Testis (tissue), 3 donors: ENCODE data around the gene RXRA. TPM values are rescaled to one million over a fixed set of nuclear protein-coding genes. Genes with fewer than 3 reads are reported as not detected.
A peak's percentile ranks its signal among the peaks of the same experiment; 100 is the strongest.

Experiments used
- DNase-seq: peaks from one replicate; pipeline ENCODE4 v3.0.0-alpha.2; 2019
- H3K27ac ChIP-seq, 2 donors: fragments of 200-600 bp; sonication (generic); one replicate each; pipeline ENCODE4 v1.5.1; 2019
- H3K27me3 ChIP-seq: fragments of 200-600 bp; sonication (generic); one replicate; pipeline ENCODE4 v1.5.1; 2019
- H3K36me3 ChIP-seq: fragments of 200-600 bp; sonication (generic); one replicate; pipeline ENCODE4 v1.5.1; 2017; ENCODE audit warnings: low read depth; ENCODE audit errors: missing control alignments
- H3K4me1 ChIP-seq: fragments of 200-600 bp; sonication (generic); one replicate; pipeline ENCODE4 v1.5.1; 2019
- H3K4me3 ChIP-seq, 2 donors: fragments of 200-600 bp; sonication (generic); one replicate each; pipeline ENCODE4 v1.5.1; 2017 to 2019
- H3K9me3 ChIP-seq: fragments of 200-600 bp; sonication (generic); one replicate; pipeline ENCODE4 v1.5.1; 2017
- POLR2A ChIP-seq: fragments of 450-650 bp; IDR thresholded peaks from one replicate; pipeline ENCODE4 v1.6.1; 2017; ENCODE audit warnings: antibody characterized with exemption, mild to moderate bottlenecking, moderate library complexity
- WGBS, 2 donors: methylation state at CpG; one replicate each; pipeline ENCODE4 v1.1.5; 2018; 5-methylcytosine and 5-hydroxymethylcytosine counted together
- intact Hi-C: fragments of 100-400 bp; cut with DNase I; formaldehyde crosslinking; loops from one replicate; pipeline ENCODE4 v1.15.1; 2023; ENCODE audit warnings: low total_unique reads
- polyA plus RNA-seq: library from polyadenylated mRNA; stranded (reverse); fragments of 350-450 nt; fragmentation: Illumina TruSeq; extraction: RNeasy Lipid Tissue Mini Kit (QIAGEN cat#74804); gene quantifications from one replicate; pipeline ENCODE4 v1.2.3, GENCODE V29; 2014; ENCODE audit warnings: low read depth, low replicate concordance; ENCODE audit not compliant: insufficient read depth
- total RNA-seq, 2 donors: library from RNA; depleted of rRNA; stranded (reverse); fragments of >200 nt; gene quantifications; one replicate each; pipeline ENCODE4 v1.2.3, GENCODE V29; 2016
- TF ChIP-seq, protein P1 (sequence below), 3 experiments: fragments of 450-650 bp in 2 of 3; fragments of 200-600 bp in 1 of 3; sonication (generic) in 1 of 3; IDR thresholded peaks; one replicate each; pipeline ENCODE4 v1.5.1; 2016 to 2019; ENCODE audit warnings: antibody characterized with exemption in 3 of 3, mild to moderate bottlenecking in 2 of 3, moderate library complexity in 1 of 3

RXRA gene
- total and polyA plus RNA-seq, 3 donors from 2014 or later, result 31.3 to 61.0 (median 47.3) TPM

- H3K4me3 ChIP-seq, result no peak overlapping the region
- TF ChIP-seq POLR2A, result no peak
- TF ChIP-seq, protein P1, sequence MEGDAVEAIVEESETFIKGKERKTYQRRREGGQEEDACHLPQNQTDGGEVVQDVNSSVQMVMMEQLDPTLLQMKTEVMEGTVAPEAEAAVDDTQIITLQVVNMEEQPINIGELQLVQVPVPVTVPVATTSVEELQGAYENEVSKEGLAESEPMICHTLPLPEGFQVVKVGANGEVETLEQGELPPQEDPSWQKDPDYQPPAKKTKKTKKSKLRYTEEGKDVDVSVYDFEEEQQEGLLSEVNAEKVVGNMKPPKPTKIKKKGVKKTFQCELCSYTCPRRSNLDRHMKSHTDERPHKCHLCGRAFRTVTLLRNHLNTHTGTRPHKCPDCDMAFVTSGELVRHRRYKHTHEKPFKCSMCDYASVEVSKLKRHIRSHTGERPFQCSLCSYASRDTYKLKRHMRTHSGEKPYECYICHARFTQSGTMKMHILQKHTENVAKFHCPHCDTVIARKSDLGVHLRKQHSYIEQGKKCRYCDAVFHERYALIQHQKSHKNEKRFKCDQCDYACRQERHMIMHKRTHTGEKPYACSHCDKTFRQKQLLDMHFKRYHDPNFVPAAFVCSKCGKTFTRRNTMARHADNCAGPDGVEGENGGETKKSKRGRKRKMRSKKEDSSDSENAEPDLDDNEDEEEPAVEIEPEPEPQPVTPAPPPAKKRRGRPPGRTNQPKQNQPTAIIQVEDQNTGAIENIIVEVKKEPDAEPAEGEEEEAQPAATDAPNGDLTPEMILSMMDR (IDR thresholded peaks at IDR 0.05), result no peak
- H3K27ac ChIP-seq, result no peak overlapping the region
- no peaks in the 10 kb centered on the region for H3K36me3 ChIP-seq
- no peaks in the 10 kb centered on the region for H3K27me3 ChIP-seq
- intact Hi-C loops, result no loop called here
- peaks cover 53% of the 10 kb centered on the region for H3K4me1 ChIP-seq
- DNase-seq, result no peak
- H3K9me3 ChIP-seq, result no peaks in the 10 kb centered on the region
- 75 to 89% methylated on average over 4 to 15 of the region's 16 CpGs for WGBS, 2 donors
Measured at GRCh38 chr9:134363450-134363849, 37.2 kb downstream of the RXRA start.

DNA sequence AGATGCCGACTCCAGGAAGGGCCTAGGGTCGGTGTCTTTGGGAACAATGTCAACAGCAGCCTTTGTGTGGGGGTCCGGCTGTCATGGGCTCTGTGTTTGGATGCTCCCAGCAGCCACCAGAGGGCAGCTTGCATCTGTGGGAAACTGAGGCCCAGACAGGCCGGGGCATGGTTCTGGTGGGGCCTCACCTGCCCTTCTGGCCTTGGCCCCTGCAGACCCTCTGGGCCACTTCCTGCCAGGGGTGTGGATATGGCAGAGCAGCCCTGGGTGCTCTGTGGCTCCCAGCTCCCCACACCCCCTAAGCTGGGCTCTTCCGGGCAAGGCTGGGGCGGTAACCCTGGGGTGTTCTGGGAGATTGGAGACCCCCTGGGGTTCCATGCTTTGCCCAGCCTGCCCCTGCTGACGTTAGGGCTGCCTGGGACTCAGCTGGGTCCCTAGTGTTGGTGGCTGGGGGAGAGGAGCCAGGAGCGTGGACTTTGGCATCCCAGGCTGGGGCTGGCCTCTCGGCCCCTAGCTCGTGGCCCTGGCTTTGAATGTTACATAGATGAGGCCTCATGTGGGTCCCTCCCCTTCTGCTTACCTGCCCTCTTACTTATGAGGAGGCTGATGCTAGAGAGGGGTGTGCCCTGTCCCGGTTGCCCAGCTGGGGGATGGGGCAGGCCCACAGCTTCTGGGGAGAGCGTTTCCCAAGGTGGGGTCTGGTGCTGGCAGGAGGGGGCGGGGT, 38.3 kb downstream of the RXRA start:
- no peak for DNase-seq
- Histone ChIP-seq H3K4me3 (no peak overlapping the region), H3K4me1 (peaks cover 58% of the 10 kb centered on the region), H3K9me3 (no peaks in the 10 kb centered on the region), H3K27me3 (no peaks in the 10 kb centered on the region), H3K36me3 (no peaks in the 10 kb centered on the region), H3K27ac (no peak overlapping the region)
- TF ChIP-seq, protein P1 (IDR thresholded peaks at IDR 0.05), result peak in 1 of 3 experiments; percentile 20
- no peak for TF ChIP-seq POLR2A
- WGBS, 2 donors, result 88% methylated on average over 13 of the region's 13 CpGs; no CpG with 5 or more reads in 1 of the 2 donors
- intact Hi-C loops, result no loop called here

GRCh38 chr9:134365115-134365596, 38.9 kb downstream of the RXRA start:
- H3K9me3 ChIP-seq, result no peaks in the 10 kb centered on the region
- H3K4me3 ChIP-seq, result no peak overlapping the region
- TF ChIP-seq, protein P1 (IDR thresholded peaks at IDR 0.05), result no peak
- TF ChIP-seq POLR2A, result no peak
- WGBS, 2 donors, result 82% methylated on average over 21 of the region's 21 CpGs; no CpG with 5 or more reads in 1 of the 2 donors
- no peaks in the 10 kb centered on the region for H3K36me3 ChIP-seq
- peaks cover 63% of the 10 kb centered on the region for H3K4me1 ChIP-seq
- intact Hi-C loops, result no loop called here
- peak overlapping the region; percentile 52 to 78 for H3K27ac ChIP-seq
- DNase-seq, result no peak
- H3K27me3 ChIP-seq, result no peaks in the 10 kb centered on the region

DNA sequence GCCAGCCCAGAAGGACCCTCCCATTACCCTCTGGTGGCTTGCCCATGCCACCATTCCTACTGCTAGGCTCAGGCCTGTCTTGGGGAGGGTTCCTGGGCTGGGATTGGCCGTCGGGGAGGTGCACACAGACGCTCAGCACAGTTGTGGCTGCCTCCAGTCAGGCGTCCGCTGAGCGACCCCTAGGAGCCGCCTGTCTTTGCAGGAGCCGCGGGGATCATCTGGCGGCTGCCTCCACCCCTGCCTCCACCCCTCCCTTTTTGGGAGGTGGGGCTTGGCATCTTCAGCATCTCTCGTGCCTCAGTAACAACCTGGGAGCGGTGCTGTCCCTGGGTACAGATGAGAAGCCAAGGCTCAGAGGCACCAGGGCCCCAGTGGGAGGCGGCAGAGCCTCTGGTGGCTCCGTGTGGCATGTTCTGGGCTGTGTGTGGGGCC, 39.6 kb downstream of the RXRA start:
- DNase-seq, result peak; percentile 77
- Histone ChIP-seq H3K27me3 (no peaks in the 10 kb centered on the region), H3K4me3 (no peak overlapping the region), H3K9me3 (no peaks in the 10 kb centered on the region), H3K4me1 (peaks cover 63% of the 10 kb centered on the region), H3K27ac (peak overlapping the region; percentile 52 to 78), H3K36me3 (no peaks in the 10 kb centered on the region)
- WGBS, 2 donors, result 40 to 44% methylated on average over 4 to 14 of the region's 14 CpGs
- intact Hi-C loops, result no loop called here
- TF ChIP-seq, protein P1 (IDR thresholded peaks at IDR 0.05), result no peak
- no peak for TF ChIP-seq POLR2A
